K562 (cell line): ENCODE measurements around the gene OR2W3. TPM values are rescaled to one million over a fixed set of nuclear protein-coding genes. Genes with fewer than 3 reads are reported as not detected.

ENCODE experiments used
- CREB5 ChIP-seq: fragments of 250-450 bp; sonication (Bioruptor Pico); IDR thresholded peaks from 2 replicates; pipeline ENCODE4 v1.5.0; 2020; ENCODE audit warnings: mild to moderate bottlenecking
- EGR1 ChIP-seq: fragments of 450-650 bp; conservative IDR thresholded peaks from 2 replicates; pipeline ENCODE4 v1.6.1; 2017; ENCODE audit warnings: mild to moderate bottlenecking
- FIP1L1 ChIP-seq: fragments of 200-400 bp; formaldehyde crosslinking; IDR thresholded peaks from 2 replicates; pipeline ENCODE4 v1.6.1; 2018; ENCODE audit warnings: mild to moderate bottlenecking, low read depth, low read length; ENCODE audit not compliant: poor library complexity, severe bottlenecking
- FOXP4 ChIP-seq: sonication (generic); formaldehyde crosslinking; IDR thresholded peaks from 2 replicates; pipeline ENCODE4 v1.8.0; 2022; ENCODE audit warnings: mild to moderate bottlenecking, missing genetic modification reagents, borderline replicate concordance
- RERE ChIP-seq: sonication (generic); formaldehyde crosslinking; IDR thresholded peaks from 2 replicates; pipeline ENCODE4 v1.8.0; 2023; ENCODE audit warnings: missing genetic modification reagents, mild to moderate bottlenecking, borderline replicate concordance
- TOE1 ChIP-seq, 2 experiments: fragments of 450-650 bp in 1 of 2; sonication (generic) in 1 of 2; formaldehyde crosslinking in 1 of 2; IDR thresholded peaks; 2 replicates each; pipeline versions ENCODE4 v1.7.1 to v1.8.0; 2016 to 2022; ENCODE audit warnings: borderline replicate concordance in 2 of 2, mild to moderate bottlenecking in 2 of 2, antibody characterized with exemption in 1 of 2, inconsistent platforms in 1 of 2, low read depth in 1 of 2, missing genetic modification reagents in 1 of 2, moderate library complexity in 1 of 2
- ZNF609 ChIP-seq: sonication (generic); formaldehyde crosslinking; IDR thresholded peaks from 2 replicates; pipeline ENCODE4 v1.8.1; 2023; ENCODE audit warnings: missing genetic modification reagents, mild to moderate bottlenecking, borderline replicate concordance
- polyA plus RNA-seq, 8 experiments: library from polyadenylated mRNA; depleted of rRNA in 4 of 8; stranded (reverse) in 5 of 8; unstranded in 3 of 8; fragments of >200 nt; fragmentation: Nextera tagmentation in 2 of 8; fragmentation: Illumina TruSeq in 1 of 8; extraction: Ambion mirVana in 2 of 8; extraction: Trizol in 1 of 8; gene quantifications; 2 replicates each; pipeline versions ENCODE4 v1.2.1 to v1.2.3, GENCODE V29; 2011 to 2014; ENCODE audit warnings: inconsistent platforms in 1 of 8, missing spikeins in 1 of 8
- total RNA-seq, 7 experiments: library from RNA; depleted of rRNA in 6 of 7; stranded (reverse); fragments of >200 nt in 6 of 7; fragmentation: Illumina TruSeq in 2 of 7; extraction: Trizol in 2 of 7; gene quantifications; 2 replicates each; pipeline versions ENCODE4 v1.2.1 to v1.2.3, GENCODE V29; 2011 to 2021; ENCODE audit warnings: low replicate concordance in 1 of 7

The OR2W3 gene
- total and polyA plus RNA-seq, 9 of the 15 experiments (the other 6 are each of a cell fraction or from before 2014, with no cell fraction given): 0.67 to 7.6 (median 3.7) TPM

- TF ChIP-seq RERE (CRISPR knock-in tag) (peak; percentile 83; the same call in 1 of the 2 replicates), CREB5 (CRISPR knock-in tag) (no peak), TOE1 (IDR thresholded peaks at IDR 0.05; ENCODE audit: borderline replicate concordance) (no peak), TOE1 (CRISPR knock-in tag; IDR thresholded peaks at IDR 0.05; ENCODE audit: borderline replicate concordance, low read depth) (no peak), FOXP4 (CRISPR knock-in tag) (no peak), EGR1 (peak; percentile 80), ZNF609 (CRISPR knock-in tag) (0 out of 2 replicates have a peak, but pooled peaks have one; percentile 59), FIP1L1 (peak; percentile 78)
Measured at GRCh38 chr1:247857069-247857984, 38.1 kb upstream of the OR2W3 start, which contains the start of gene TRIM58 (continued).
